Effector memory CD8-positive, alpha-beta T cell (primary cell): Measurements from ENCODE around the gene PLEKHG3.

ENCODE experiments used
- ATAC-seq: fragments of 150-1000 bp; cut with Tn5 transposase; replicated peaks from 2 replicates; pipeline ENCODE4 v1.10.0; 2021; ENCODE audit warnings: mild to moderate bottlenecking, moderate library complexity
- DNase-seq, 3 experiments: peaks; one replicate each; pipeline ENCODE4 v3.0.0; 2021
- H3K27ac Mint-ChIP-seq, 2 donors: one replicate each; pipeline ENCODE4 v1.8.0; 2022; ENCODE audit warnings: mild to moderate bottlenecking in 2 of 2, mixed read lengths in 2 of 2, moderate library complexity in 2 of 2
- H3K27me3 Mint-ChIP-seq, 2 donors: one replicate each; pipeline ENCODE4 v1.8.0; 2022; ENCODE audit warnings: mixed read lengths in 2 of 2
- H3K36me3 Mint-ChIP-seq: one replicate; pipeline ENCODE4 v1.8.0; 2022; ENCODE audit warnings: mild to moderate bottlenecking, moderate library complexity, mixed read lengths; ENCODE audit not compliant: insufficient read depth
- H3K4me1 Mint-ChIP-seq, 2 donors: one replicate each; pipeline ENCODE4 v1.8.0; 2022; ENCODE audit warnings: low read depth in 2 of 2, mixed read lengths in 2 of 2
- H3K4me3 Mint-ChIP-seq, 2 donors: one replicate each; pipeline ENCODE4 v1.8.0; 2022; ENCODE audit warnings: mild to moderate bottlenecking in 2 of 2, mixed read lengths in 2 of 2, moderate library complexity in 2 of 2
- H3K9me3 Mint-ChIP-seq, 2 donors: one replicate each; pipeline ENCODE4 v1.8.0; 2022; ENCODE audit warnings: mixed read lengths in 2 of 2

Gene PLEKHG3

DNA sequence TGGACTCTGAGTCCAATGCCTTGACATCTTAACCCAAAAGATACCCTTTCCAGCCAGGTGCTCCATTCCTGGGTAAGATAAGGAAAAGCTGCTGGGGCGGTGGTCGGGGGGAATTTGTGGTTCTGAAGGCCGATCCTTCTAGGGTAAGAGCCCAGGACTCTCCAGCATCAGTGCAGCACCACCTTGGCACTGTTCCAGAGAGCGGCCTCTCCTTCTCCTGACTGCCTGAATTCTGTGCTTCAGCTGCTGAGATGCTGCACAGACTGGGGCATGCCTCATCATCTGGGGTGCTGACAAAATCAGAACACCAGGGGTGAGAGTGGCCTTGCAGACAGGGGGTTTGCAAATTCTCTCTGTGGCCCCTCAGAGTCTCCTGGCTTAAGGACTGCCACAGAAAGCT lies 88.0 kb downstream of the PLEKHG3 start:
- no peak overlapping the region for H3K4me3 Mint-ChIP-seq
- no peaks in the 10 kb centered on the region for H3K9me3 Mint-ChIP-seq
- no peak for DNase-seq
- H3K36me3 Mint-ChIP-seq = no peaks in the 10 kb centered on the region
- no peaks in the 10 kb centered on the region for H3K4me1 Mint-ChIP-seq
- no peak for ATAC-seq
- H3K27ac Mint-ChIP-seq = no peak overlapping the region
- H3K27me3 Mint-ChIP-seq = peaks cover 14 to 21% of the 10 kb centered on the region in 2 donors

DNA sequence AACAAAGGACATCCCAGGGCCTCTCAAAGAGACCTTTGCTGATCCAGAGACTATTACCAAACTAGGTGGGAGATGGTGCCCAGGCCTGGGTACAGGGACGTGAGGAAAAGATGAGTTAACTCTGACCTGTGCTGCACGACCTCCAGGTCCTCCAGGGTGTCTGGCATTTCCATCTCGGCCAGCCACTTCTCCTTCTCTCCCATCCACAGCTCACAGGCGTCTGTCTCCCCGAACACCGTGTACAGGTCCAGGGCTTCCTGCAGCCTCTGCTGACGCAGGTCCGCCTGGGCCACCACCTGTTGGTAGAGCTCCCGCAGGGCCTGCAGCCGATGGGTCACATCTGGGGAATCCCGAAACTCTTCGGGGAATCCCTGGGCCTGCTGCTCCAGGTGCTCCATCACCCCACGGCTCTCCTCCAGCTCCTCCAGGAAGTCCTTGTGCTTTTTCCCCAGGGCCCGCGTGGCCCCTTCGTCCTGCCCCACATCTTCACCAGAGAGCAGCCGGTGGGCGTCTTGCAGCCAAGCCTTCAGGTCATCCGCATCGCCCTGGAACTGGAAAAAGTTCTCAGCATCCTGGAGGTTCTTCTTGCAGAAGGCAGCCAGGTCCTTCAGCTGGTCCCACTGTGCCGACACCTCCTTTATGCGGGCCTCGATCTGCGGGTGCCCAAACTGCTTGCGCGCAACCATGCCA lies 88.8 kb downstream of the PLEKHG3 start:
- DNase-seq = no peak
- Mint-ChIP-seq H3K9me3 (no peaks in the 10 kb centered on the region), H3K27ac (no peak overlapping the region), H3K4me1 (no peaks in the 10 kb centered on the region), H3K27me3 (peaks cover 12 to 17% of the 10 kb centered on the region in 2 donors), H3K36me3 (no peaks in the 10 kb centered on the region), H3K4me3 (no peak overlapping the region)
- ATAC-seq = no peak

DNA sequence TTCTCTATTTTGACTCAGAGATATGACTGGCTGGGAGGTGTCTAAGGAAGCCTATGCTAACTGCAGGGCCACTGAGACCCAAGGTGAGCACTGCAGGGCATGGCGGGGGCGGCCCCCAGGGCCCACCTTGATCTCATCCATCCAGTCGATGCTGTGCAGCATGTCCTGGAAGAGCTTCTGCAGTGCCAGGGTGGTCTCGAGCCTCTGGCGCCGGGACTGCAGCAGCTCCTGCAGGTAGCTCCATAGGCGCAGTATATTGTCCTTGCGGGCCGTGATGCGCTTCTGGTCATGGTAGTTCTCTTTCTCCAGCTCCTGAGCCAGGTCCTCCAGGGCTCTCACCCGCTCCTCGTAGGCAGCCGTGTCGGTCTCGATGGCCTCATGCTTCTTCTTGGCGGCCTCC lies 91.0 kb downstream of the PLEKHG3 start:
- Mint-ChIP-seq H3K9me3 (no peaks in the 10 kb centered on the region), H3K27ac (no peak overlapping the region), H3K36me3 (no peaks in the 10 kb centered on the region), H3K4me1 (peaks cover 0 to 3% of the 10 kb centered on the region in 2 donors), H3K27me3 (peaks cover 16 to 26% of the 10 kb centered on the region in 2 donors), H3K4me3 (no peak overlapping the region)
- ATAC-seq = no peak
- no peak for DNase-seq

DNA sequence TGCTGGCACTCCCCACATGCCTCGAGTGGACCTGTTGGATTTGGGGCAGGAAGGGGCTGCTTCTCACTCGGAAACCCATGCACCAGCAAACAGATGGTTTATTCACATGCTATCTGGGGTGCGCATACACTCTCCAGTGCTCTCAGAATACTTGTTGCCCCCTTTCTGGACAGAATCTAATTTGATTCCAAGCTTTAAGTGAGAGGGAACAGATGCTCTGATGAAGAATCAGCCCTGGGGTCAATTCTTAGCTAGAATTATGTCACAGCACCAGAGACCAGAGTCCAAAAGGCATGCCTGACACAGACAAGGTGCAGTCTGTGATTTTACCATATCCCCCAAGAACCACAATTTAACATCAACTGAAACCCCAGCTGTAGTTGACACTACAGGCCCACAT lies 91.7 kb downstream of the PLEKHG3 start:
- Mint-ChIP-seq H3K4me1 (peaks cover 0 to 3% of the 10 kb centered on the region in 2 donors), H3K27ac (no peak overlapping the region), H3K36me3 (no peaks in the 10 kb centered on the region), H3K4me3 (no peak overlapping the region), H3K9me3 (no peaks in the 10 kb centered on the region), H3K27me3 (peaks cover 16 to 26% of the 10 kb centered on the region in 2 donors)
- DNase-seq (no peak), ATAC-seq (no peak)

DNA sequence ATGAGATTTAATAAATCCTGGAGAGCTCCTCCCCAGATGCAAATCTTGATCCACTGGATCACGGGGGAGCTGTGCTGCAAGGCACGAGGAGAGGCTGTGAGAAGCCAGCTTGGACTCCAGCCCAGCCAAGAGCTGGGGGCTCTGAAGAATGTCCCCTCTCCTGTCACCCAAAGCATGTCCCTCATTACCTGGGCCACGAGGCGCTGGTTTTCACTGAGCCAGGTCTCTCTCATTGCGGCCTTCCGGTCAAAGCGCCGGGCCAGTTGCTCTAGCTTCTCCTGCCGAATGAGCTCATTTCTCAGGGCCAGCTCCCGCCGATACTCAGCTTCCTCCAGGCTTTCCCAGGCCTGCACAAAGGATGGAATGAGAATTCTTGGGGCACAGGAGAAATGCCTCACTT lies 92.1 kb downstream of the PLEKHG3 start:
- H3K4me1 Mint-ChIP-seq = peaks cover 0 to 3% of the 10 kb centered on the region in 2 donors
- DNase-seq = no peak
- H3K9me3 Mint-ChIP-seq = no peaks in the 10 kb centered on the region
- H3K27me3 Mint-ChIP-seq = peaks cover 19 to 26% of the 10 kb centered on the region in 2 donors
- H3K27ac Mint-ChIP-seq = no peak overlapping the region
- ATAC-seq = no peak
- H3K4me3 Mint-ChIP-seq = no peak overlapping the region
- H3K36me3 Mint-ChIP-seq = no peaks in the 10 kb centered on the region

DNA sequence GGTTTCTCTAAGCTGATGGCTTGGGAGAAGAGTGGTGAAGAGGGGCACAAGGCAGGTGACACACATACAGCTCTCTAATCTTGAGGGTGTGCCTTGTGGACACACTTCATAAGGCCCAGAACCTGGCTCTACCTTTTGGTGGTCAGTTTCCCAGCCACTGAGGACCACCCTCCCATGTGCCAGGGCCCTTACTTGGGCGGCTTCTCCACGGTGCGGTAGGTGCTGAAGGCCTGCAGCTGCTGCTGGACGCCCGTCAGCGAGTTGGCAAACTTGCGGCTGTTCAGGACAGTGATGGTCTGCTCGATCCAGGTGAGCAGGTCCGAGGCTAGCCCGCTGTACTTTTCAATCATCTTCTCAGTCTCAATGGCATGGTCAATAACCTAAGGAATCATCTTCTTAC lies 95.3 kb downstream of the PLEKHG3 start:
- ATAC-seq (no peak), DNase-seq (no peak)
- Mint-ChIP-seq H3K4me3 (no peak overlapping the region), H3K4me1 (peaks cover 0 to 3% of the 10 kb centered on the region in 2 donors), H3K27me3 (peaks cover 22% of the 10 kb centered on the region in 2 donors), H3K36me3 (no peaks in the 10 kb centered on the region), H3K9me3 (no peaks in the 10 kb centered on the region), H3K27ac (no peak overlapping the region)
